Activated CD8-positive, alpha-beta memory T cell treated with anti-CD3 and anti-CD28 coated beads for 36 hours (primary cell): ENCODE results near the gene MEPCE. TPM values are rescaled to one million over a fixed set of nuclear protein-coding genes. Genes with fewer than 3 reads are reported as not detected.
"Not testable (repeated sequence)": the region's sequence is repeated elsewhere in the genome, so short reads cannot be mapped to it uniquely, and the experiment has no call there.

Experiments used
- CTCF ChIA-PET: fragments of 350-600 bp; sonication (Branson Sonifier 250); formaldehyde crosslinking; loops from one replicate; lab custom pipeline; 2021; ENCODE audit warnings: antibody characterized with exemption; lab: Charles Lee
- POLR2A ChIA-PET: fragments of 350-600 bp; sonication (Branson Sonifier 250); formaldehyde crosslinking; loops from one replicate; lab custom pipeline; 2021; ENCODE audit warnings: antibody characterized with exemption; lab: Charles Lee
- total RNA-seq, 2 experiments: library from RNA; stranded (reverse); gene quantifications; one replicate each; pipeline ENCODE4 v1.2.3, GENCODE V29; 2021

MEPCE gene
- 10 to 100 TPM; 69.9 to 70.3 TPM for total RNA-seq

GRCh38 chr7:100429637-100430492 is at the start of gene MEPCE:
Gene MEPCE, plus strand, starts transcription at chr7:100429831. Its CDS starts 188 bp downstream, at chr7:100430019.
- POLR2A ChIA-PET = interaction anchor here (0.6 to 2.5 kb wide), 17 partner anchors 14 to 303 kb away, joined by 3 to 8 read pairs (median 3); partner anchors contain the start of genes FBXO24, GPC2, LAMTOR4 and MBLAC1
- CTCF ChIA-PET = interaction anchor here (0.8 to 2.5 kb wide), 5 partner anchors 16 to 276 kb away, joined by 3 to 9 read pairs (median 4); partner anchors contain the start of gene FBXO24

- POLR2A ChIA-PET = interaction anchor here (0.7 kb wide), 1 partner anchor 27 kb away, joined by 3 read pairs; no protein-coding TSS in a partner anchor
- CTCF ChIA-PET = interaction anchor here (0.9 kb wide), 1 partner anchor 20 kb away, joined by 5 read pairs; no protein-coding TSS in a partner anchor
Measured at GRCh38 chr7:100380196-100380595, 49.4 kb upstream of the MEPCE start.

- ChIA-PET POLR2A (interaction anchor here (0.7 kb wide), 1 partner anchor 13 kb away, joined by 5 read pairs; no protein-coding TSS in a partner anchor), CTCF (interaction anchor here (0.5 to 1.5 kb wide), 3 partner anchors 16 to 183 kb away, joined by 3 to 4 read pairs (median 4); no protein-coding TSS in a partner anchor)
Measured at GRCh38 chr7:100381531-100382233, 47.9 kb upstream of the MEPCE start.

- POLR2A ChIA-PET = not testable (repeated sequence)
- CTCF ChIA-PET = interaction anchor here (0.5 to 1.5 kb wide), 3 partner anchors 17 to 184 kb away, joined by 3 to 4 read pairs (median 4); no protein-coding TSS in a partner anchor
Measured at GRCh38 chr7:100382234-100382853, 47.3 kb upstream of the MEPCE start.

- CTCF ChIA-PET = interaction anchor here (1.1 kb wide), 1 partner anchor 19 kb away, joined by 3 read pairs; no protein-coding TSS in a partner anchor
- POLR2A ChIA-PET = no interaction called here
Measured at GRCh38 chr7:100384628-100385294, 44.9 kb upstream of the MEPCE start.

GRCh38 chr7:100386940-100387339 is 42.7 kb upstream of the MEPCE start:
- ChIA-PET POLR2A (no interaction called here), CTCF (no interaction called here)

GRCh38 chr7:100387695-100388094 is 41.9 kb upstream of the MEPCE start:
- CTCF ChIA-PET = no interaction called here
- POLR2A ChIA-PET = no interaction called here

- CTCF ChIA-PET = no interaction called here
Measured at GRCh38 chr7:100389437-100390088, 40.1 kb upstream of the MEPCE start.

GRCh38 chr7:100390286-100391009 is 39.2 kb upstream of the MEPCE start:
- ChIA-PET POLR2A (no interaction called here), CTCF (no interaction called here)

More at GRCh38 chr7:100389437-100390088, 40.1 kb upstream of the MEPCE start:
- POLR2A ChIA-PET = no interaction called here

- ChIA-PET POLR2A (interaction anchor here (0.6 kb wide), 1 partner anchor 27 kb away, joined by 4 read pairs; no protein-coding TSS in a partner anchor), CTCF (no interaction called here)
Measured at GRCh38 chr7:100393233-100393905, 36.3 kb upstream of the MEPCE start.

- POLR2A ChIA-PET = no interaction called here
- CTCF ChIA-PET = no interaction called here
Measured at GRCh38 chr7:100394077-100394476, 35.6 kb upstream of the MEPCE start.

- CTCF ChIA-PET = interaction anchor here (0.6 to 1.3 kb wide), 5 partner anchors 11 to 53 kb away, joined by 3 to 4 read pairs (median 3); no protein-coding TSS in a partner anchor
- POLR2A ChIA-PET = interaction anchor here (1.2 to 1.6 kb wide), 3 partner anchors 31 to 296 kb away, joined by 3 to 9 read pairs (median 4); no protein-coding TSS in a partner anchor
Measured at GRCh38 chr7:100396421-100396982, 33.1 kb upstream of the MEPCE start.

- ChIA-PET POLR2A (interaction anchor here (0.6 to 1.6 kb wide), 3 partner anchors 32 to 297 kb away, joined by 3 to 9 read pairs (median 4); no protein-coding TSS in a partner anchor), CTCF (interaction anchor here (0.6 to 1.7 kb wide), 3 partner anchors 10 to 263 kb away, joined by 3 to 11 read pairs (median 4); no protein-coding TSS in a partner anchor)
Measured at GRCh38 chr7:100397315-100398081, 32.1 kb upstream of the MEPCE start.

- CTCF ChIA-PET = interaction anchor here (1.7 kb wide), 1 partner anchor 9 kb away, joined by 11 read pairs; no protein-coding TSS in a partner anchor
- POLR2A ChIA-PET = interaction anchor here (1.6 kb wide), 1 partner anchor 33 kb away, joined by 4 read pairs; no protein-coding TSS in a partner anchor
Measured at GRCh38 chr7:100398239-100398638, 31.4 kb upstream of the MEPCE start.

- CTCF ChIA-PET = no interaction called here
- POLR2A ChIA-PET = no interaction called here
Measured at GRCh38 chr7:100400041-100400440, 29.6 kb upstream of the MEPCE start.
